HG03103 (cell line): Measurements from ENCODE around the gene IRX4.

Source experiments
- ATAC-seq: cut with Tn5 transposase; IDR thresholded peaks from one replicate; pipeline ENCODE4 v1.9.1; 2021; ENCODE audit warnings: low read depth; ENCODE audit not compliant: unreplicated experiment

IRX4 gene

GRCh38 chr5:1914471-1914870 is 31.7 kb upstream of the IRX4 start:
- no peak for ATAC-seq

- no peak for ATAC-seq
Observed at GRCh38 chr5:1913578-1913977, 30.9 kb upstream of the IRX4 start.

- ATAC-seq: no peak
Observed at GRCh38 chr5:1912951-1913565, 30.3 kb upstream of the IRX4 start.

- ATAC-seq: no peak
Observed at GRCh38 chr5:1911773-1912235, 29.1 kb upstream of the IRX4 start.

GRCh38 chr5:1910861-1911772 is 28.4 kb upstream of the IRX4 start:
- no peak for ATAC-seq

- no peak for ATAC-seq
Observed at GRCh38 chr5:1910081-1910760, 27.5 kb upstream of the IRX4 start.

GRCh38 chr5:1909346-1909985 is 26.7 kb upstream of the IRX4 start:
- ATAC-seq: no peak

- ATAC-seq: no peak
Observed at GRCh38 chr5:1908931-1909330, 26.2 kb upstream of the IRX4 start.

- no peak for ATAC-seq
Observed at GRCh38 chr5:1907616-1908015, 24.9 kb upstream of the IRX4 start.

GRCh38 chr5:1905108-1905507 is 22.4 kb upstream of the IRX4 start:
- no peak for ATAC-seq

GRCh38 chr5:1901983-1902382 is 19.3 kb upstream of the IRX4 start:
- no peak for ATAC-seq

GRCh38 chr5:1901061-1901460 is 18.3 kb upstream of the IRX4 start:
- no peak for ATAC-seq

- ATAC-seq: no peak
Observed at GRCh38 chr5:1899201-1899600, 16.5 kb upstream of the IRX4 start.

- ATAC-seq: no peak
Observed at GRCh38 chr5:1897816-1898450, 15.2 kb upstream of the IRX4 start.

GRCh38 chr5:1897386-1897785 is 14.7 kb upstream of the IRX4 start:
- ATAC-seq: no peak

- no peak for ATAC-seq
Observed at GRCh38 chr5:1896602-1897376, 14.1 kb upstream of the IRX4 start.

GRCh38 chr5:1895739-1896420 is 13.2 kb upstream of the IRX4 start:
- ATAC-seq: no peak

- ATAC-seq: no peak
Observed at GRCh38 chr5:1894243-1894642, 11.5 kb upstream of the IRX4 start.

- no peak for ATAC-seq
Observed at GRCh38 chr5:1893754-1894153, 11.0 kb upstream of the IRX4 start.
